Aortic smooth muscle cell (primary cell): ENCODE measurements around the gene TTC32. TPM values are rescaled to one million over a fixed set of nuclear protein-coding genes. Genes with fewer than 3 reads are reported as not detected.

Experiments
- total RNA-seq: library from RNA; depleted of rRNA; stranded (reverse); fragments of >200 nt; gene quantifications from 2 replicates; pipeline ENCODE4 v1.2.3, GENCODE V29; 2014

The TTC32 gene
- 4.8 and 5.8 TPM in 2 replicates for total RNA-seq

DNA sequence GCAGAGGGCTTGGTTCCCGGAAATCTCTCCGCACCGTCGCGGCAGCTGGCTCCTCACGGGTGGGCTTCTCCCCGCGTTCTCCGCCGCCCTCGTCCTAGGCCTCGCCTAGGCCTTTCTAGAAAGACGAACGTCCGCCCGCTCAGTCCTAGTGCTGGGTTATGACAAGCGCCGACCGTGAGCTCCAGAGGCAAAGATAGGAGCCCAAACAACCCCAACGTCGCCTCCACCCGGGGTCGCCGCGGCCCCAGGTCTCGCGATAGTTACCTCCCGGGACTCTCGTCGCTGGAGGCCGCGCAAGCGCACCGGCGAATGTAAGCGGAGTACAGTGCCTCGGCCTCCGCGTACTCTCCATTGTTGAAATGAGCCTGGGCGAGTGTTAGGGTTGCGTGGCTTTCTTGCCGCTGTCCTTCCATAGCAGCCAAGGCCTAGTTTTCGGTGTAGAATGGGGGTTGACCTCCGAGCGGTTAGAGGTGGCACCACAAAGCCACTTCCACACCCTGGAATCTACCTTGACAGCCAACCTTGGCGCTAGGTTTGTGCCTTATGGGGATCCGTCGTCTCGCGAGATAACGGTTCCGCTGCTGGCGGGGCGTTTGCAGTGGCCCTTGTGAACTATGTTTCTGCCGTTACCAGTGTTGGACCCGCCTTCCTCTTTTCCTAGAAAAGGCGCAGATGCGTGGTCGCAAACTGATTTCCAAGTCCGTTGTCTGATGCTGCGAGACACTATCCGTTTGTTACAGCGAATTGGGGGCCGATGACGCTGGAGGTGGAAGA lies at the start of gene TTC32:
TSS of gene TTC32 (minus strand) at position 542 of the 774 bp plus-strand sequence. CDS start at position 413, 129 bp downstream.

Other genes starting within 250 kb of the TTC32 start
- gene WDR35, start 88.1 kb upstream of the TTC32 start, total RNA-seq = 14.4 and 15.6 TPM in 2 replicates
- 0.26 and 0.44 TPM in 2 replicates for gene MATN3, start 110.7 kb upstream of the TTC32 start, total RNA-seq
- 148 and 154 TPM in 2 replicates for gene LAPTM4A, start 149.6 kb upstream of the TTC32 start, total RNA-seq